Measurements from ENCODE around the gene ATP13A3.
"Not testable (repeated sequence)": the region's sequence is repeated elsewhere in the genome, so short reads cannot be mapped to it uniquely, and the experiment has no call there.

ATP13A3 gene

DNA sequence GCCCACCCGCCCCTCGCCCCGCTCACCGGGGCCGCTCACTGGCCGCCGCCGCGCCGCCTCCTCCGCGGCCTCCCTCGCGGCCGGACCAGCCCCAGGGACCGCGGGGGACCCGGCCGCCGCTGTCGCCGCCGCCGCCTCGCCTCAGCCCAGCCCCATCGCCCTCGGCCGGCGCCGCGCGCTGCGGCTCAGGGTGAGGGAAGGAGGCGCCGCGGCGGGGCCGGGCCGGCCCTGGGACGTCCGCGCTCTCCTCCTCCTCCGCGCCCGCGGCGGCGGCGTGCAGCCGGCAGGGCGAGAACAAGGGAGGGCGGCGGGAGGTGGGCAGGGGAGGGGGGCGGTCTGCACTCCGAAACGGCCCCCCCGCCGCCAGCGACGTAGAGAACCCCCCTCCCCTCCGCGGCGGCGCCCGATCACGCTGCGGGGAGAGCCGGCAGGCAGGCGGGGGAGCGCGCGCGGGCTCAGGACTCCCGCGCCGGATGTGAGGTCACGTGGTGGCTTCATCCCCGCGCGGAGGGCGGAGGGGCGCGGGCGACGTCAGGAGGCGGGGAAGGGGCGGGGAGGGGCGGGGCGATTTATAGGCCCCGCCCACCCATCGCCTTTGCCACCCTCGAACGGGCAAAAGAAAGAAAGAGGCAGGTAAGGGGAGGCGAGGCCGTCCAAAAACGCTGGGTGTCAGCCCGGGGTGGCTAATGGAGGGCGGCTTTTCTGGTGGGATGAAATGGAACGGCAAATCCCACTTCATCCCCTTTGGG, at the start of gene ATP13A3:
Gene ATP13A3, minus strand, starts transcription at position 463 of the 749 bp plus-strand sequence. CDS start 24,812 bp downstream, outside the sequence.
- DNase-seq, result peak; percentile 91

DNA sequence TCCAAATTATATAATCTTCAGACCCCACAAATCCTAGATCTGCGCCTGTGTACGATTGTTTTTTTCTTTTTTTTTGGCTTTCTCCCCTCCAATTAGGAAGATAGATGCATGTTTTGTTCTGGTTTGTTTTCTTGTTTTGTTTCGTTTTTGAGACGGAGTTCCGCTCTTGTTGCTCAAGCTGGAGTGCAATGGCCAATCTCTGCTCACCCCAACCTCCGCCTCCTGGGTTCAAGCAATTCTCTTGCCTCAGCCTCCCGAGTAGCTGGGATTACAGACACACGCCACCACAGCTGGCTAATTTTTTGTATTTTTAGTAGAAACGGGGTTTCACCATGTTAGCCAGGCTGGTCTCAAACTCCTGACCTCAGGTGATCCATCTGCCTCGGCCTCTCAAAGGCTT, 48.4 kb upstream of the ATP13A3 start:
- DNase-seq, result not testable (repeated sequence)

DNA sequence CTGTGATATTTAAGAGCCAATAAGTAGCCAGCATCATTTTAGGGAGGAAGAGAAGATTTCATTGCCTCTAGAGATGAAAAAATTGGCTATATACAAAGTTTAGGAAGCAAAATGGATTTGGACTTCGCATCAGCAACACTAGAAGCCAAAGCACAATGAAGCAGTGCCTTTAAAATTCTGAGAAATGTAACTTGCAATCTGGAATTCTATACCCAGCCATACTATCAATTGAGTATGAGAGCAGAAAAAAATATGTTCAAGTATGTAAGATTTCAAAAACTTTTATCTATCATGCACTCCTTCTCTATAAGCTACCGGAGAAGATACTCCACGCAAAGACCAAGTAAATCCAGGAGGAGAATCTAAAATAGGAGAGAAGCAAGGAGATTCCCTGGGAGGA, 47.4 kb upstream of the ATP13A3 start:
- no peak for DNase-seq

DNA sequence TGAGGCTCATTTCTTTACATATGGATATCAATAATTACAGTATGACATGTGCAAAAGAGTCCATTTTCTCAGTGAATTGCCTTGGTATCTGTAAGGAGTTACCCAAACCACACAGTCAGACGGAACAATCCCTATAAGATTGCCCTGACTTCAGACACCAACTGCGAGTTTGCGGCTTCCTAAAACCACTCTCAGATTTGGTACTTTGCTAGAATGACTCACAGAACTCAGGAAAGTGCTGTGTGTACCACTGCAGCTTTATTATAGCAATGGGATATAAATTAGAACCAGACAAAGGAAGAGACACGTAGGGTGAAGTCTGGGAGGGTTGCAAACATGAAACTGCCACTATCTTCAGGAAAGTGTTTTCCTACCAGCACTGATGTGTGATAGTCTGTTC, 45.8 kb upstream of the ATP13A3 start:
- DNase-seq, result no peak

DNA sequence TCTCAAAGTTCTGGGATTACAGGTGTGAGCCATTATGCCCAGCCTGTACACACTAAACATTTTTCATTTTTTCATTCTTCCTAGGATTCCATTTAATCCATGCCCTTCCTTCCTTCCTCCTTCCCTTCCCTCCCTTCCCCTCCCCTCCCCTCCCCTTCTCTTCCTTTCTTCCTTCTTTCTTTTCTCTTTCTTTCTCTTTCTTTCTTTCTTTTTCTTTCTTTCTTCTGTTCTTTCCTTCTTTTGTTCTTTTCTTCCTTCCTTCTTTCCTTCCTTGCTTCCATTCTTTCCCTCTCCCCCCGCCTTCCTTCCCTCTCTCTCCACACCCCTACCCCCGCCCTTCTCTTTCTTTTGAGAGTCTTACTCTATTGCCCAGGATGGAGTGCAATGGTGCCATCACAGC, 40.9 kb upstream of the ATP13A3 start:
- no peak for DNase-seq

DNA sequence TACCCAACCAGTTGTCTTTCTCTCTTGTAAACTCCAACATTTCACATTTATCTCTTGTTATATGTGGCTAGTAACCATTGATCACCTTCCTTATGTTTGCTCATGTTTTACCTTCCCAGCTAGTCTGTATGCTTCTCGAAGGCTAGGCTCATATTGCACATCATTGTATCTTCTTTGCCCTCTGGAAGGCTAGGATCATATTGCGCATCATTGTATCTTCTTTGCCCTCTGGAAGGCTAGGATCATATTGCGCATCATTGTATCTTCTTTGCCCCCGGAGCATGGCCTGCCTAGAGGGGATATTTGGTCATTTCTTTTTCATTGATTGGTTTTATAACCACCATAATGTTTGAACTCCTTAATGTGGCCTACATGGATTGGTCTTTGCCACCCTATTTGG, 39.4 kb upstream of the ATP13A3 start:
- DNase-seq, result no peak

DNA sequence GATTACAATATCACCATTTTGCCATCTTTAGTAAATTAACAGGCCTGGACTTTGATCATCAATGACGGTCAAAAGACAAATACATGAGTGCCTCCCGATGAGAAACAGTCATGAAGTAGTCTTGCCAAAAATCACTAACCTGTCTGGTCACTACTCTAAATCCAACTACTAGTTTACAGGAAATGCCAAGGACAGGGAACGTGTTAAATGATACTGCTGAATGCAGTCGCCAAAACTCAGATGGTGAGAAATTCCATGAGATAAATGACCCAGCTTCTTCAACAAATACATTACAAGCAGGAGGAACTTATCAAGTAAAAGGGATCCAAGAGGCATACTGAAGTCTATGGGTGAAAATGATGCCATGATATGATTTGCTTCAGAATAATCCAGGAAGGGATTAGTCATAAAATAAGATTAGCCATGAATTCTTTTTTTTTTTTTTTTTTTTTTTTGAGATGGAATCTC, 35.8 kb upstream of the ATP13A3 start:
- peak; percentile 43 for DNase-seq

DNA sequence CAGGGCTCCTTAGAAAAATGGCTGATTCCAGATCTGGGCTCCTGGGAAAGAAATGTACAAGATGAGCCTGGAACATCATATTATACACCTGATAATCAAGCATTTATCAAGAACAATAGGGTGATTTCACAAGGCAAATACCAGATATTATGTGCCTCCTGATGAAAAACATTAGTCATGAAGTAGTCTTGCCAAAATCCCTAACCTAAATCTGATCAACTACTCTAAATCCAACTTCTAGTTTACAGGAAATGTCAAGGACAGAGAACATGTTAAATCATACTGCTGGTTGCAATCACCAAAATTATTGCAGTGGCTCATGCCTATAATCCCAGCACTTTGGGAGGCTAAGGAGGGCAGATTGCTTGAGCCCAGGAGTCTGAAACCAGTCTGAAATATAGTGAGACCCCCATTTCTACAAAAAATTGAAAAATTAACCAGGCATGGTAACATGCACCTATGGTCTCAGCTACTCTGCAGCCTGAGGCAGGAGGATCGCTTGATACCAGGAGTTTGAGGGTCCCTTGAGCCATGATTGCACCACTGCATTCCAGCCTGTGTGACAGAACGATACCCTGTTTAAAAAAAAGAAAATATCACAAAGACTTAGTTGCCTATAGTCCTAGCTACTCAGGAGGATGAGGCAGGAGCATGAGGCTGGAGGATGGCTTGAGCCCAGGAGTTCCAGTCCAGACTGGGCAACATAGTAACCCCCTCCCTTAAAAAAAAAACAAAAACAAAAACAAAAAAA, 34.9 kb upstream of the ATP13A3 start:
- DNase-seq, result peak; percentile 55

DNA sequence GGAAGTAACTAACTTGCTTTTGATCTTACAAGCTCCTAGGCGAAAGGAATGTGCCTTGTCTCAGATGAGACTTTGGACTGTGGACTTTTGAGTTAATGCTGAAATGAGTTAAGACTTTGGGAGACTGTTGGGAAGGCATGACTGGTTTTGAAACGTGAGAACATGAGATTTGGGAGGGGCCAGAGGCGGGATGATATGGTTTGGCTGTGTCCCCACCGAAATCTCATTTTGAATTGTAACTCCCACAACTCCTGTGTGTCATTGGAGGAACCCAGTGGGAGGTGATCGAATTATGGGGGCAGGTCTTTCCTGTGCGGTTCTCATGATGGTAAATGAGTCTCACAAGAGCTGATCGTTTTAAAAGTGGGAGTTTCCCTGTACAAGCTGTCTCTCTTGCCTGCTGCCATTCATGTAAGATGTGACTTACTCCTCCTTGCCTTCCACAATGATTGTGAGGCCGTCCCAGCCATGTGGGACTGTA, 33.9 kb upstream of the ATP13A3 start:
- DNase-seq, result not testable (repeated sequence)

DNA sequence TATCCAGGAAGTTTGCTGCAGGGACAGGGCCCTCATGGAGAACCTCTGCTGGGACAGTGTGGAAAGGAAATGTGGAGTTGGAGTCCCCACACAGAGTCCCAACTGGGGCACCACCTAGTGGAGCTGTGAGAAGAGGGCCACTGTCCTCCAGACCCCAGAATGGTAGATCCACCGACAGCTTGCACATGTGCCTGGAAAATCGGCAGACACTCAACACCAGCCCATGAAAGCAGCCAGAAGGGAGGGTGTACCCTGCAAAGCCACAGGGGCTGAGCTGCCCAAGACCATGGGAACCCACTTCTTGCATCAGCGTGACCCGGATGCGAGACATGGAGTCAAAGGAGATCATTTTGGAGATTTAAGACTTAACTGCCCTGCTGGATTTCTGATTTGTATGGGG, 33.4 kb upstream of the ATP13A3 start:
- not testable (repeated sequence) for DNase-seq

DNA sequence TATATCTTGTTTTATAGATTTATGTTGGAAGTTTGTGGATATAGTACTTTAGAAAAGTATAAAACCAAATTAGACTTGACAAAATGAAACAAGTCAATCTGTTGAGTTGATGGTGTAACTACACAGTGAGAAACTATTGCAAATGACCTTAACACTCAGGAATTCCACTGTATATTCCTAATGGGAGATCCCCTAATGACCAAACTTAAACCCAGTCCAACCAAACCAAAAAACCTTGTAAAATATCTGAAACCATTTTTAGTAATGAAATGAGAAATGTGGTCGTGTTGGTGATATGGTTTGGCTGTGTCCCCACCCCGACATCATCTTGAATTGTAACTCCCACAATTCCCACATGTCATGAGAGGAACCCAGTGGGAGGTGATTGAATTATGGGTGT, 31.9 kb upstream of the ATP13A3 start:
- DNase-seq, result peak; percentile 48

DNA sequence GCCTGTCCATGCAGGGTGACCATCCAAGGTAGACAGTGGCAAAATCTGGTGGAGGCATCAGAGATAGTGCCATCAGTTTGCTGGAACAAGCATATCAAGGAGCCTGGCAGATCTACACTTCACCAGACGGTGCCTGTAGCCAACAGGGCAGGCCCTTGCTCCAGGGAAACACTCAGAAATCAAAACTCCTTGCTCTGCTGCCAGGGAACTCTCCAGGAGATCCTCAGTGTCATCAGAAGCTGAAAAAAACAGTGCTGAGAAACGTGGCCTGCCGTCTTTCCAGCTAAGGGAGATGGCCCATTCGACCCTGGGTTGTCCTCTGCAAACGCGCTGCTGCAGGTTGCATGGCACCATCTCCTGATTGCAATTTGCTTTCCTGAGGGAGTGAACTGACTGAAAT, 30.5 kb upstream of the ATP13A3 start:
- DNase-seq, result no peak

DNA sequence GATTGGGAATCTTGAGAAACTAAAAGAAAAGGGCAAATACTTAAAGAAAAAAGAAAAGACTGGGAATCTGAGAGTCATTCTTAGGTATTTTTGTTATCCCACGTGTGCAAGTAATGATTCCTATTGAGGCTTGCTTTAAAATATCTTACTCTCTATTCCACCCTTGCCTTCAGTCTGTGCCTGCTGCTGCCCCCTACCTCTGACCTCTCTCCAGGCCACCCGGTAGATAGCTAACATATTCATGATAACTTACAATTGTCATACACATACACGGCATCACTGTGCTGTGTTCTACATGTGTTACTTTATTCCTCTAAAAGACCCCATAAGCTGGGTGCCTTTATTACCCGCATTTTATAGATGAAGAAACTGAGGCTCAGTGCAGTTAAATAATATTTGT, 27.8 kb upstream of the ATP13A3 start:
- DNase-seq, result no peak

DNA sequence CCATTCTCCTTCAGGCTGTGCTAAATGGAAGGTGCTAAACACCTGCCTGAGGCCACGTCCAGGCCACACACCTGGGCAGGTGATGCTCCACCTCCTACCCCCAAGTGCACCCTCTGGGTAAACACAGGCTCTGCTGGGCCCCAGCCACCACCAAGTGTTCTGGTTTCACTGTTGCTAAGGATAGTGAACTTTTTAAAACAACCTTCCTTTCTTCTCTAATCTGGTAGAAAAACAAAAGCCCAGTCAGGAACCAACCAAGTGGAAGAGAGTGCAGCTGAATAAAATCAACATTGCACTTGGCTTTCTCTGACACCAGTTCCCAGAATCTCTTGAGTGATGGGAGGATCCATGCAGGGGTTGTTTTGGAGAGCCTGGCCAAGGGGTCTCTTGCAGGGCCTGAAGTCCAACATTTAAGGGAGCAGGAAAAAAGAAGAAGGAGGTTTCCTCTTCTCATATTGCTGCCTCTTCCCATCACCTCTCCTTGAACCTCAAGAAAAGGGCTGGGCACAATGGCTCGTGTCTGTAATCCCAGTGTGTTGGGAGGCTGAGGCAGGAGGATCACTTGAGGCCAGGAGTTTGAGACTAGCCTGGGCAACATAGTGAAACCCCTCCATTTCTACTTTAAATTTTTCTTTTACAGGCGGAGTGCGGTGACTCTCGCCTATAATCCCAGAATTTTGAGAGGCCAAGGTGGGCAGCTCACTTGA, 26.2 kb upstream of the ATP13A3 start:
- no peak for DNase-seq

DNA sequence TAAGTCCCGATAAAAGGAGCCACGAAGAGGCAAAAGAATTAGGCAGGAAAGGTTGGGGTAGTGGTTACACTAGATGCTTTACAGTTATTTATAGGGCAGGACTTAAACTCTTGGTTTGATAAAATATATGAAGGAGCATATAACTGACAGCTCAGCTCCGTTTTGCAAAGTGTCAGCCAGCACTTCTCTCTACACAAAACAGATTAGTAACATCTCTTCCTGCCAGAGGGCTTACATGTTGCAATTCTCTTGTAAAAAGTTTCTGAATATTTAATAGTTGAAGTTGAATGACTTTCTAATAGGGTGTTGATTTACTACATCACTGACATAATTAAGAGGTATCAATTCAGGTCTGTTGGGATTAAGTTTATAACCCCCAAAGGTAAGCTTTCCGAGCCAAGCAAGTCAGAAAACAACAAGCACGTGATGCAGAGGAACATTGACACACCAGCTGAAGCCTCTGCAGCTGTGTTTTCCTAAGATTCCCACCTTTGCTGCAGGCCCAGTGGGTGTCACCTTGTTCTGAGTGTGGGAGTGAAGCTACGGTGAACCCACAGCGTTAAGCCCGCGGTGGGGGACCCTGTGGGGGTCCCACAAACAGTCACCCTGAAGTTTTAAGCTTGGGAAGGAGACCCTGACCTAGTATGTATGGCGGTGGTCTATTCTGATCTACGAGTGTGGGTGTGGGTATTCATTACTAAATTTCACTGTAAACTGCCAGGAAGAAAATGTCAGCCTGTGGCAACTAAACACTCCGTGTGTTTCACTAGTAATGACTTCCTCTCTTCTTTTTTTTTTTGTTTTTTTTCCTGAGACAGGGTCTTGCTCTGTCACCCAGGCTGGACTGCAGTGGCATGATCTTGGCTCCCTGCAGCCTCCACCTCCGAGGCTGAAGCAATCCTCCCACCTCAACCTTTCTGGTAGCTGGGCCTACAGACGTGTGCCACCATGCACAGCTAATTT, 22.0 kb upstream of the ATP13A3 start:
- no peak for DNase-seq

DNA sequence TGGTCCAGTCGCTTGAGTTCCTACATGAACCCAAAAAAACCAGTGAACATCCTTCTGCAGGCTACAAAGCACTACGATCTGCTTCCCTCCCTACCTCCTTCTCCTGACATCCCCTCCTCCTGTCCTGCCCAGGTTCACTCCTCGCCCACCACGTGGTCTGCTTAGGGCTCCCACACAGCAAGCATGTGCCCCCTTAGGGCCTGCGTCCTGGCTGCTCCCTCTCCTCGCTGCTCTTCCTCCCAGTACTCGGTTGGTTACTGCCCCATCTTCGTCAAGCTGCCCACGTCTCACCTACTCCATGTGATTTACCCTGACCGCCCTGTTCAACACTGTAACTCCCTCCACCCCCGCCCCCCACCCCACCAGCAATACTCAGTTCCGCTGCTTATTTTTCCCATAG, 20.8 kb upstream of the ATP13A3 start:
- no peak for DNase-seq

DNA sequence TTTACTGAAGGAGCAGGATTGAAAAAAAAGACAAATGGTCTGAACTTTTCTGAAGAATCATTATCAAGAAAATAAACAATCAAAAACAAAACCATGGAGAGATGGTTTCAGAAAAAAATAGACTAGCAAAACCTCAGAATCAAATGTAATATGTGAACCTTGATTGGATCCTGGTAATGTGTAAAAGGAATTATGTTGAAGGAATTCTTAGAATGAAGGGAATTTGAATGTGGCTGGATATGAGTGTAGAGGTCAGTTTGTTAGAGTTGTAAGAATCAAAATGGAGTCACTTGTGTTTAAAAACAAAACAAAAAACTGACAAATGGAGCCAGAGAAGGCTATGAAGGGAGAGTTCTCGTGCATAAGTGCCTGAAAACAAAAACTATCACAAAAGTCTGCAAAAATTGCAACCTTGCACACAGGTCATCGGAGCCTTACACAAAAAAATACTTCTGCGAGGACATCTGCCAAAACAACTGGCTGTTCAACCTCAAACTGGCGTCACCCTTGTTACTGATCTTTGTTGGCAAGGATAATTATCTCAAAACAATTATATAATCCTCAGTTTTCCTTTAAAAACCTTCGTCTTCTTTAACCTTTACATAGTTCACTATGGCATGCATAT, 19.1 kb upstream of the ATP13A3 start:
- DNase-seq, result no peak

DNA sequence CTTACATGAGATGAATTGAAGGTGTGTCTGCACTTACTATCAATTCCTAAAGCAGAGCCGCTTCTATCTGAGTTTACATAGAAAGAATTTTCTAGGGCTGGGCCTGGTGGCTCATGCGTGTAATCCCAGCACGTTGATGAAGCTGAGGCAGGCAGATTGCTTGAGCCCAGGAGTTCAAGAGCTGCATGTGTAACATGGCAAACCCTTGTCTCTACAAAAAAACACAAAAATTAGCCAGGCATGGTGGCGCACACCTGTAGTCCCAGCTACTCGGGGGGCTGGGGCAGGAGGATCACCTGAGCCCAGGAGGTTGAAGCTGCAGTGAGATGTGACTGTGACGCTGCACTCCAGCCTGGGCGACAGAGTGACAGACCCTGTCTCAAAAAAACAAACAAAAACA, 18.1 kb upstream of the ATP13A3 start:
- no peak for DNase-seq

DNA sequence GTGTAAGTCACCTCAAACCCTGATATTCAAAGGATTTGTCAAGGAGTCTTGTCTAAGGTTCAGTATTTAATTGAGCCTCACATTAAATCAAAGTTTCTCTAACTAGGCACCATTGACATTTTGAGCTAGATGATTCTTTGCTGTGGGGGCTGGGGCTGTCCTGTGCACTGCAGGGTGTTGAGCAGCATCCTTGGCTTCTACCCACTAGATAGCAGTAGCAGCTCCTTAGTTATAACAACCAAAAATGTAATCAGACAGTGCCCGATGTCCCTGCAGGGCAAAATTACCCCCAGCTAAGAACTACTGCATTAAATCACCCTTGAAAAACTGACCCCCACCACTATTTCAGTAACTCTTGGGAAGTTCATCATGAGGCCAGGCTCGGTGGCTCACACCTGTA, 17.3 kb upstream of the ATP13A3 start:
- no peak for DNase-seq

DNA sequence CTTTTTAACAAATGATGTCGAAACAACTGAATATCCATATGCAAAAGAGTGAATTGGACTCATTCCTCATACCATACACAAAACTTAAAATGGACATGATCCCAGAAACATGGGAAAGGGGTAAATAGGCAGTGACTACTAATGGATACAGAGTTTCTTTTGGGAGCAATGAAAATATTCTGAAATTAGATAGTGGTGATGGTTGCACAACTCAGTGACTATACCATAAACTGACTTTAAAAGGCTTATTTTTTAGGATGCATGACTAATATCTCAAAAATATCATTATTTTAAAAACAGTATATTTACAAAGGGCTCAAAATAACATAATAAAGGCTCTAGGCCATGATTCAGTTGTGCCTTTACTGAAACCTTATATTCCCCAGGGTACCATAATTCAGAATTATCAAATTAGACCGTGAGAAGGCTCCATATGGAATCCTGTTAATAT, 16.3 kb upstream of the ATP13A3 start:
- no peak for DNase-seq

DNA sequence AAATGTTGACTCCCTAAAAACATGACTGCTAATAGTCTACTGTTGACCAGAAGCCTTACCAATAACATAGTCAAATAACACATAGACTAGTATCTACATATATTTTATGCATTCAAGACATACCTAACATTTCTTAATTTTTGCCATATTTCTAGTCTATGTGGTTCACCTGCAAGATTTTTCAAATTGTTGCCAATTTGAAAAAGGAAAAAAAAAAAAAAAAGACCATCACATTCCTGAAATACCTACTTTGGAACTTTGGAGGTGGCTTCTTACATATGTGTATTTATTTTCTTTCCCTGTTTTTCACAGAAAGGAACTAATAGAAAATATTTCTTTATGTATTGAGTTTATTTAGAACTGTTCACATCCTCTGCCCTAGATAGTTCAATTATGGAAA, 13.4 kb upstream of the ATP13A3 start:
- no peak for DNase-seq

DNA sequence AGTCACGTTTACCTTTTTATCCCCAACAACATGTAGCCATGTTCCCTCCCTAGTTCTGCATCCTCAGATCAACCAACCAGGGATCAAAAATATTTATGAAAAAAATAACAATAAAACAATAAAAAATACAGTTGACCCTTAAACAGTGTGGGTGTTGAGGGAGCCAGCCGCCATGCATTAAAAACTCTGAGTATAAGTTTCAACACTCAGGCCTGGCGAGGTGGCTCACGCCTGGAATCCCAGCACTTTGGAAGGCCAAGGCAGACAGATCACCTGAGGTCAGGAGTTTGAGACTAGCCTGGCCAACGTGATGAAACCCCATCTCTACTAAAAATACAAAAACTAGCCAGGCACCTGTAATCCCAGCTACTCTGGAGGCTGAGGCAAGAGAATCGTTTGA, 12.7 kb upstream of the ATP13A3 start:
- not testable (repeated sequence) for DNase-seq
